HL-60 (cell line): ENCODE data around the gene CTDSPL2.

ENCODE experiments used
- GABPA ChIP-seq: IDR thresholded peaks from 2 replicates; pipeline ENCODE4 v1.6.1; 2012; ENCODE audit warnings: low read depth
- POLR2AphosphoS5 ChIP-seq: IDR thresholded peaks from 2 replicates; pipeline ENCODE4 v1.6.1; 2012; ENCODE audit warnings: low read depth
- SPI1 ChIP-seq: IDR thresholded peaks from 2 replicates; pipeline ENCODE4 v1.6.1; 2012; ENCODE audit warnings: low read depth, mild to moderate bottlenecking, borderline replicate concordance
- TF ChIP-seq, protein P1 (sequence below): IDR thresholded peaks from one replicate; pipeline ENCODE4 v1.5.1; 2011; ENCODE audit warnings: low read length, control low read depth, inconsistent platforms; ENCODE audit not compliant: insufficient read depth
- TF ChIP-seq, protein P2 (sequence below): IDR thresholded peaks from 2 replicates; pipeline ENCODE4 v1.6.1; 2012; ENCODE audit warnings: low read depth; ENCODE audit not compliant: insufficient replicate concordance

- TF ChIP-seq, protein P1, sequence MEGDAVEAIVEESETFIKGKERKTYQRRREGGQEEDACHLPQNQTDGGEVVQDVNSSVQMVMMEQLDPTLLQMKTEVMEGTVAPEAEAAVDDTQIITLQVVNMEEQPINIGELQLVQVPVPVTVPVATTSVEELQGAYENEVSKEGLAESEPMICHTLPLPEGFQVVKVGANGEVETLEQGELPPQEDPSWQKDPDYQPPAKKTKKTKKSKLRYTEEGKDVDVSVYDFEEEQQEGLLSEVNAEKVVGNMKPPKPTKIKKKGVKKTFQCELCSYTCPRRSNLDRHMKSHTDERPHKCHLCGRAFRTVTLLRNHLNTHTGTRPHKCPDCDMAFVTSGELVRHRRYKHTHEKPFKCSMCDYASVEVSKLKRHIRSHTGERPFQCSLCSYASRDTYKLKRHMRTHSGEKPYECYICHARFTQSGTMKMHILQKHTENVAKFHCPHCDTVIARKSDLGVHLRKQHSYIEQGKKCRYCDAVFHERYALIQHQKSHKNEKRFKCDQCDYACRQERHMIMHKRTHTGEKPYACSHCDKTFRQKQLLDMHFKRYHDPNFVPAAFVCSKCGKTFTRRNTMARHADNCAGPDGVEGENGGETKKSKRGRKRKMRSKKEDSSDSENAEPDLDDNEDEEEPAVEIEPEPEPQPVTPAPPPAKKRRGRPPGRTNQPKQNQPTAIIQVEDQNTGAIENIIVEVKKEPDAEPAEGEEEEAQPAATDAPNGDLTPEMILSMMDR = no peak
- TF ChIP-seq POLR2AphosphoS5 = no peak
- TF ChIP-seq, protein P2, sequence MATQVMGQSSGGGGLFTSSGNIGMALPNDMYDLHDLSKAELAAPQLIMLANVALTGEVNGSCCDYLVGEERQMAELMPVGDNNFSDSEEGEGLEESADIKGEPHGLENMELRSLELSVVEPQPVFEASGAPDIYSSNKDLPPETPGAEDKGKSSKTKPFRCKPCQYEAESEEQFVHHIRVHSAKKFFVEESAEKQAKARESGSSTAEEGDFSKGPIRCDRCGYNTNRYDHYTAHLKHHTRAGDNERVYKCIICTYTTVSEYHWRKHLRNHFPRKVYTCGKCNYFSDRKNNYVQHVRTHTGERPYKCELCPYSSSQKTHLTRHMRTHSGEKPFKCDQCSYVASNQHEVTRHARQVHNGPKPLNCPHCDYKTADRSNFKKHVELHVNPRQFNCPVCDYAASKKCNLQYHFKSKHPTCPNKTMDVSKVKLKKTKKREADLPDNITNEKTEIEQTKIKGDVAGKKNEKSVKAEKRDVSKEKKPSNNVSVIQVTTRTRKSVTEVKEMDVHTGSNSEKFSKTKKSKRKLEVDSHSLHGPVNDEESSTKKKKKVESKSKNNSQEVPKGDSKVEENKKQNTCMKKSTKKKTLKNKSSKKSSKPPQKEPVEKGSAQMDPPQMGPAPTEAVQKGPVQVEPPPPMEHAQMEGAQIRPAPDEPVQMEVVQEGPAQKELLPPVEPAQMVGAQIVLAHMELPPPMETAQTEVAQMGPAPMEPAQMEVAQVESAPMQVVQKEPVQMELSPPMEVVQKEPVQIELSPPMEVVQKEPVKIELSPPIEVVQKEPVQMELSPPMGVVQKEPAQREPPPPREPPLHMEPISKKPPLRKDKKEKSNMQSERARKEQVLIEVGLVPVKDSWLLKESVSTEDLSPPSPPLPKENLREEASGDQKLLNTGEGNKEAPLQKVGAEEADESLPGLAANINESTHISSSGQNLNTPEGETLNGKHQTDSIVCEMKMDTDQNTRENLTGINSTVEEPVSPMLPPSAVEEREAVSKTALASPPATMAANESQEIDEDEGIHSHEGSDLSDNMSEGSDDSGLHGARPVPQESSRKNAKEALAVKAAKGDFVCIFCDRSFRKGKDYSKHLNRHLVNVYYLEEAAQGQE = no peak
- no peak for TF ChIP-seq GABPA
- TF ChIP-seq SPI1 = no peak
These were observed 123.3 kb downstream of the CTDSPL2 start for GRCh38 chr15:44550734-44551133.
